Measurements from ENCODE around the gene HERPUD2. TPM values are rescaled to one million over a fixed set of nuclear protein-coding genes. Genes with fewer than 3 reads are reported as not detected.

Gene HERPUD2
- total RNA-seq, 1 donor from 2014 or later = 28.0 TPM

GRCh38 chr7:35596061-35596460 lies 98.9 kb downstream of the HERPUD2 start:
- Histone ChIP-seq H3K4me3 (ENCODE audit: insufficient read depth, low read depth, low read length) (no peak overlapping the region), H3K4me2 (ENCODE audit: low read length) (peak overlapping the region; percentile 30), H3K36me3 (ENCODE audit: insufficient read depth, low read length) (no peaks in the 10 kb centered on the region), H4K20me1 (ENCODE audit: insufficient read depth, low read length) (no peaks in the 10 kb centered on the region), H3K27me3 (ENCODE audit: insufficient read depth, low read length) (no peaks in the 10 kb centered on the region), H3K9ac (ENCODE audit: low read length) (no peak overlapping the region), H2AFZ (ENCODE audit: low read depth, low read length) (peak overlapping the region; percentile 19), H3K9me3 (ENCODE audit: insufficient read depth, low read depth, low read length) (no peaks in the 10 kb centered on the region), H3K27ac (ENCODE audit: low read depth, low read length) (no peak overlapping the region), H3K79me2 (ENCODE audit: insufficient read depth, low read length) (no peaks in the 10 kb centered on the region), H3K4me1 (ENCODE audit: insufficient read depth, low read length) (no peaks in the 10 kb centered on the region)
- TF ChIP-seq CTCF (IDR thresholded peaks at IDR 0.05; ENCODE audit: insufficient read depth, low read depth, low read length) = no peak
- TF ChIP-seq EZH2 (IDR thresholded peaks at IDR 0.05; ENCODE audit: insufficient read depth, low read length) = no peak
- peak; percentile 14 for DNase-seq (ENCODE audit: low read depth)
- Mint-ChIP-seq H3K27me3 (ENCODE audit: low read depth, unreplicated experiment) (no peaks in the 10 kb centered on the region), H3K27ac (ENCODE audit: unreplicated experiment) (no peak overlapping the region), H3K36me3 (ENCODE audit: low read depth, unreplicated experiment) (peaks cover 6% of the 10 kb centered on the region), H3K4me3 (ENCODE audit: unreplicated experiment) (no peak overlapping the region), H3K9me3 (ENCODE audit: unreplicated experiment) (no peaks in the 10 kb centered on the region), H3K4me1 (ENCODE audit: low read depth, unreplicated experiment) (peaks cover 7% of the 10 kb centered on the region)
- peak; percentile 49 for FAIRE-seq

- Histone ChIP-seq H3K27me3 (ENCODE audit: insufficient read depth, low read length) (no peaks in the 10 kb centered on the region), H3K36me3 (ENCODE audit: insufficient read depth, low read length) (no peaks in the 10 kb centered on the region), H4K20me1 (ENCODE audit: insufficient read depth, low read length) (no peaks in the 10 kb centered on the region), H3K9me3 (ENCODE audit: insufficient read depth, low read depth, low read length) (no peaks in the 10 kb centered on the region), H3K4me3 (ENCODE audit: insufficient read depth, low read depth, low read length) (no peak overlapping the region), H2AFZ (ENCODE audit: low read depth, low read length) (no peak overlapping the region), H3K79me2 (ENCODE audit: insufficient read depth, low read length) (no peaks in the 10 kb centered on the region), H3K4me1 (ENCODE audit: insufficient read depth, low read length) (no peaks in the 10 kb centered on the region), H3K27ac (ENCODE audit: low read depth, low read length) (no peak overlapping the region), H3K4me2 (ENCODE audit: low read length) (no peak overlapping the region), H3K9ac (ENCODE audit: low read length) (no peak overlapping the region)
- Mint-ChIP-seq H3K27ac (ENCODE audit: unreplicated experiment) (no peak overlapping the region), H3K27me3 (ENCODE audit: low read depth, unreplicated experiment) (no peaks in the 10 kb centered on the region), H3K4me1 (ENCODE audit: low read depth, unreplicated experiment) (peaks cover 7% of the 10 kb centered on the region), H3K36me3 (ENCODE audit: low read depth, unreplicated experiment) (peaks cover 9% of the 10 kb centered on the region), H3K4me3 (ENCODE audit: unreplicated experiment) (no peak overlapping the region), H3K9me3 (ENCODE audit: unreplicated experiment) (no peaks in the 10 kb centered on the region)
- FAIRE-seq (no peak), DNase-seq (ENCODE audit: low read depth) (no peak)
- peak; percentile 25 for TF ChIP-seq CTCF (IDR thresholded peaks at IDR 0.05; ENCODE audit: insufficient read depth, low read depth, low read length)
- TF ChIP-seq EZH2 (IDR thresholded peaks at IDR 0.05; ENCODE audit: insufficient read depth, low read length) = no peak
Observed at GRCh38 chr7:35593899-35594298, 101.0 kb downstream of the HERPUD2 start.

- FAIRE-seq = no peak
- H3K9ac ChIP-seq (ENCODE audit: low read length) = no peak overlapping the region
- H3K9me3 ChIP-seq (ENCODE audit: insufficient read depth, low read depth, low read length) = no peaks in the 10 kb centered on the region
- no peaks in the 10 kb centered on the region for H3K4me1 ChIP-seq (ENCODE audit: insufficient read depth, low read length)
- no peak overlapping the region for H3K27ac ChIP-seq (ENCODE audit: low read depth, low read length)
- TF ChIP-seq CTCF (IDR thresholded peaks at IDR 0.05; ENCODE audit: insufficient read depth, low read depth, low read length) (no peak), EZH2 (IDR thresholded peaks at IDR 0.05; ENCODE audit: insufficient read depth, low read length) (no peak)
- H3K36me3 ChIP-seq (ENCODE audit: insufficient read depth, low read length) = no peaks in the 10 kb centered on the region
- H3K79me2 ChIP-seq (ENCODE audit: insufficient read depth, low read length) = no peaks in the 10 kb centered on the region
- H3K27me3 ChIP-seq (ENCODE audit: insufficient read depth, low read length) = no peaks in the 10 kb centered on the region
- no peaks in the 10 kb centered on the region for H3K4me1 Mint-ChIP-seq (ENCODE audit: low read depth, unreplicated experiment)
- H3K27me3 Mint-ChIP-seq (ENCODE audit: low read depth, unreplicated experiment) = no peaks in the 10 kb centered on the region
- peaks cover 8% of the 10 kb centered on the region for H3K36me3 Mint-ChIP-seq (ENCODE audit: low read depth, unreplicated experiment)
- no peak overlapping the region for H3K4me3 Mint-ChIP-seq (ENCODE audit: unreplicated experiment)
- no peak overlapping the region for H3K4me3 ChIP-seq (ENCODE audit: insufficient read depth, low read depth, low read length)
- no peaks in the 10 kb centered on the region for H4K20me1 ChIP-seq (ENCODE audit: insufficient read depth, low read length)
- no peak overlapping the region for H3K4me2 ChIP-seq (ENCODE audit: low read length)
- no peaks in the 10 kb centered on the region for H3K9me3 Mint-ChIP-seq (ENCODE audit: unreplicated experiment)
- no peak overlapping the region for H3K27ac Mint-ChIP-seq (ENCODE audit: unreplicated experiment)
- DNase-seq (ENCODE audit: low read depth) = no peak
- H2AFZ ChIP-seq (ENCODE audit: low read depth, low read length) = no peak overlapping the region
Observed at GRCh38 chr7:35588647-35589046, 106.3 kb downstream of the HERPUD2 start.

Measured in astrocyte (in vitro differentiated cells and primary cell).